GM21367 (cell line): ENCODE measurements around the gene SEMA7A.

Experiments
- ATAC-seq: cut with Tn5 transposase; IDR thresholded peaks from one replicate; pipeline ENCODE4 v1.9.1; 2021; ENCODE audit not compliant: unreplicated experiment

Gene SEMA7A

GRCh38 chr15:74430510-74430951, 3.2 kb downstream of the SEMA7A start:
- ATAC-seq = no peak

GRCh38 chr15:74429781-74430400, 3.9 kb downstream of the SEMA7A start:
- ATAC-seq = no peak

DNA sequence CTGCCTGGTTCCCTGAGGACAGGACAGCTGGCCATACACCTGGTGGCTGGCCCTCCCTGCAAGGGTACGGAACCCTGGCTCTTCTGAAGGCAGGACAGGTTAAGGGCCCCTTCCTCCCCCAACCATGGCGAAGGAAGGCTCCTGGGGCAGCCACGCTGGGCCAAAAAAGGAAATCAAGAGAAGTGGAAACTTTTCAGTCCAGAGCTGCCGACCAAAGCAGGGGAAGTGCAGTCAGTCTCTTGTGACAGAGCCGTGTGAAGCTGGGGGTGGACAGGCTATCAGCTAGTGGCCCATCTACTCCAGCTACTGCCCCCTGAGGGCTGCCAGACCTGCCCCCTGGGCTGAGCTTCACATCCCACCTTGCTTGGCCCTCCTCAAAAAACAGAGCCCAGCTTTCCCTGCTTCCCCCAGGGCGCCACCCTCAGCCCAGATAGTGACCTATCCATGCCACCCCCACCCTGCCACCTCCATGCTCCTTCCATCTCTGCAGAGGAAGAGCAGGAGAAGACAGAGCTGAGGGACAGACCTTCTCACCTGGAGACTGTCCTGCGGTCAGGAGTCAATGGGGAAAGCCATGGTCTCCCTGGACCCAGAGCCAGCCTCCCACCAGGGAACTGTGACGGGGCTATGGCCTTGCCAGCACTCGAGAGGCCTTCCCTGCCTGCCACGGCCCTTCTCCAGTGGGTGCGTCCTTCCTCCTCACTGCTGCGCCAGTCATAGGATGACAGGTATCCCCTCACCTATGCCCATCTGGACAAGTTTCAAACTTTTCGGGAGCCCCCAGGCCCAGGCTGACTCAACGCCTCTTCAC, 4.6 kb downstream of the SEMA7A start:
- no peak for ATAC-seq

GRCh38 chr15:74428442-74428787, 5.3 kb downstream of the SEMA7A start:
- no peak for ATAC-seq

GRCh38 chr15:74427607-74428441, 5.9 kb downstream of the SEMA7A start:
- no peak for ATAC-seq

GRCh38 chr15:74426404-74427281, 7.1 kb downstream of the SEMA7A start:
- ATAC-seq = no peak

- ATAC-seq = no peak
Observed at GRCh38 chr15:74425630-74426029, 8.1 kb downstream of the SEMA7A start.

DNA sequence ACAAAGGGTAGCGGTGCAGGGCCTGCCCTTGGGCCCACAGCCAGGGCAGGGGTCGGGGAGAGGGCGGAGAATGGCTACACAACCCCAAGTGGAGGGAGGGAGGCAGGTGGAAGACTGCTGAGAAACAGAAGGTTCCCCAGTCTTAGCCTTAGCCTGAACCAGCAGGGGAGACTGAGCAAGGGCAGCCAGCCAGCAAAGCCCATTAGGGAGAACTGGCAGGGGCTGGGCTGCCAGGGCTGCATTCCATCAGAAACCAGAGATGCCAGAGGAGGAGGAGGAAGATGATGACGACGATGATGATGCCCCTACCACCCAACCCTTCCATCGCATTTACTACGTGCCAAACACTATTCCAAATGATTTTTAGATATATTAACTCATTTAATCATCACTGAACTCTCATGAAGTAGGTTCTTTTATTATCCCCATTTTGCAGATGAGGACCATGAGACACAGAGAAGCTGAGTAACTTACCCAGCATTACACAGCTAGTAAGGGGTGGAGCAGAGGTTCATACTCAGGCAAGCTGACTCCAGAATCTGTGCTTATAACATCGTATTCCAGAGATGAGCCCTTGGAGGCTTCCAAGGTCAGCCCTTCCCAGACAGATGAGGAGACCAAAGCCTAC, 8.7 kb downstream of the SEMA7A start:
- no peak for ATAC-seq

GRCh38 chr15:74423431-74424257, 10.1 kb downstream of the SEMA7A start:
- no peak for ATAC-seq

DNA sequence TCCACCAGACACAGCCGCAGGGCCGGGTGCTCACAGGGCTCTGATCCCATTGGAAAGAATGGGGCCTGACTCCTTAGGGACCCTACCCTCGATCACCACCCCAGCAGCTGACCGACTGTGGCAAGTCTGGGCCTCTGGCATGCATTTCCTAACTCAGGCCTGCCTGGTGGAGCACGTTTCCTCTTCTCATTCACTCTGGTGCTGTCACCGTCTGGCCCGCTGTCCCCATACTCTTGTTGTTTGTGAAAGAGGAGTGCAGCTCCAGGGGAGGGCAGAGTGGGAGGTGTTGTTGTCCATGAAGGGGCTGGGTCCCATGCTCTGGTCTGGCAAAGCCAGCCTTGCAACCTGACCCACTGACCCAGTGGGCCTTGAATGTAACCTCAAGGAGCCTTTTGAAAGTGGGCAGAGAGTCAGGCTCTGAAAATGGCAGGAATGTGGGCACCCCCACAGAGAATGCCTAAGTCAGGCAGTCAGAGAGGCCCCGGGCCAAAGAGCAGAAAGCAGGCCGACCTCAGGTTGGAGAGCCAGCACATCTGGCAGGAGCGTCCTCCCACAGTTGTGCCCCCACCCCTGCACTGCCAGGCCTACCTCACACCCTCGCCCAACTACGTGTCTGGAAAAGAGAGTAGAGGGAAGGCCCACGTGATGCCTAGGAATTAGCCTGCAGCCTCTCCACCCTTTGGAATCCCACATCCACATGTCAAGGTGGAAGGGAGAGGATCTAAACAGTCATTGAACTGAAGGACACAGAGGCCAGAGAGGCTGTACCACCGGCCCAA, 10.9 kb downstream of the SEMA7A start:
- ATAC-seq = no peak

DNA sequence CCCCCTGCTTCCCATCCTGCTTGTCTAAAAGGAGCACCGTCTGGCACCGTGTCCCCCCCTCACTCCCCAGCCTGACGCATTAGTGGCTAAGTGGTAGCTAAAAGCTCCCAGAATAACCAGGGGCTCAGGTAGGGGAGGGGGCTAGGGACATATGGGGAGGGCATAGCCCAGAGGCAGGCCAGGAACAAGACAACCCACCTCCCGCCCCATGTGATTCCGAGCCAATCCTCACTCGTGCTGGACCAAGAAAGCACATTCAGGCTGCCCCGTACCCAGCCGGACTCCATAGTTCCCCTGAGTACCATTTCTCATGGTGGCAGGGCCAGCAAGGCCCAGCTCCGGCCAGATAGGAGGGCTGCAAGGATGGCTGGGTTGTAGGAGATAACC, 11.5 kb downstream of the SEMA7A start:
- no peak for ATAC-seq

- ATAC-seq = no peak
Observed at GRCh38 chr15:74421302-74422245, 12.2 kb downstream of the SEMA7A start.

DNA sequence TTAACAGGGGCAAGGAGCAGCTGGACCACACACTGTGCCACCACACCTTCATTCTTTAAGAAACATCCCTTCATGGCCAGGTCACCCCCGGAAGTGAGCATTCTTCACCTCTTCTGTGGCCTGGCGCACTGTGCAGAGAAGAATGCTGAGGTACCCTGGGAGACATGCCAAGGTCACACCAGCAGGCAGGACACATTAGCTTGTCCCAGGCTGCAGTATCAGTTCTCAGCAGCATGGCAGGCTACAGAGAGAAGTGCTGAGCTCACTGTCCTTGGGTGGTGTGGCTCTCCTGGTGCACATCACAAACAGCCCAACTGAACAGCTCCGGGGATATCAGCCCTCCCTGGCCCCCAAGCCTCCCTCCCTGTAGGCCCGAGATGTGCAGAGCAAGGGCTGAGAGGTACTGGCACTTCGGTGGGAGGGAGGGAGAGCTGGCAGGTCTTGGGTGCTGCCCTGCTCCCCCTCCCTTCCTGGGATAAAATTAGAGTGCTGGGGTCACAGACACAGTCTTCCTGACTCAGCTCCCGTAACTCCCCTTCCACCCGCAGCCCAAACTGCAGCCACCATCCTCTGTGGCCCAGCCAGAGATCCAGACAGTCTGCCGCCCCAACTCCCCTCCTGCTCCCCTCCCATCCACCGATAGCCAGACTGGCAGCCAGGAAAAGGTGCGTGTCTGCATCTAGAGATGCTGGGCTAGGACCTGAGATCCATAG, 13.4 kb downstream of the SEMA7A start:
- no peak for ATAC-seq

GRCh38 chr15:74419432-74419831, 14.3 kb downstream of the SEMA7A start:
- no peak for ATAC-seq

GRCh38 chr15:74418575-74419338, 15.0 kb downstream of the SEMA7A start:
- ATAC-seq = no peak

GRCh38 chr15:74417670-74418069, 16.1 kb downstream of the SEMA7A start:
- no peak for ATAC-seq
